GM21515 (cell line): Measurements from ENCODE around the gene IMPA2.

ENCODE experiments used
- ATAC-seq: cut with Tn5 transposase; IDR thresholded peaks from one replicate; pipeline ENCODE4 v1.9.1; 2021; ENCODE audit not compliant: unreplicated experiment

Gene IMPA2

DNA sequence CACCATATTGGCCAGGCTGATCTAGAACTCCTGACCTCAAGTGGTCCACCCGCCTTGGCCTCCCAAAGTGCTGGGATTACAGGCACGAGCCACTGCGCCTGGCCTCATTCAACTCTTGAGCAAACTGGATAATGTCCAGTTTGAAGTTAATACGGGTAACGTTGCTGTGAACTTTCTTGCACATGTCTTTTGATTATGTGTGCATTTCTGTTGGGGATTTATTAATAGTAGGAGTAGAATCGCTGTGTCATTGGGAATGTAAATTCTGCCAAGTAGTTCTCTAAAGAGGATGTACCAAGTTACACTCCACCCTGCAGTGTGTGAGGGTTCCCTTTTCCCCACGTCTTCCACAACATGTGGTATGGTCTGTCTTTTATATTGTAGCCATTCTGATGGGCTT, 6.2 kb downstream of the IMPA2 start:
- no peak for ATAC-seq

DNA sequence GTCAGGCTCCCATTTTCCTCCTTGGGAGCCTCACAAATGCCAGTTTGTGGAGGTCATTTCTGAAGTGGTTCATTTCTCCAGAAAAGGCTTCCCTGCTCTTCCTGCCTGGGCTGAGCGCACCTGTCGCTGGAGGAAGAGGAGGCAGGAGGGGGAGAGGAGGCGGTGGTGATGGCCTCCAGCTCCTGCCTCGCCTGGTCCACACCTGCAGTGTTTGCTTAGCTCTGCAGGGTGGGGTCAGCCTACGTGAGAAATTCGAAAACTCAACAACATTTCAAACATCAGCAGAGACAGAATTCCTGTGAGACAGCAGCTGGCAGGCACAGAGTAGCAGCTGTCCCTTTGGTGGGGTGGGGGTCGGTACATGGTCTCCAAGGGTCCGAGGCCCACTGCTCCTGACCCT, 7.9 kb downstream of the IMPA2 start:
- ATAC-seq = no peak

DNA sequence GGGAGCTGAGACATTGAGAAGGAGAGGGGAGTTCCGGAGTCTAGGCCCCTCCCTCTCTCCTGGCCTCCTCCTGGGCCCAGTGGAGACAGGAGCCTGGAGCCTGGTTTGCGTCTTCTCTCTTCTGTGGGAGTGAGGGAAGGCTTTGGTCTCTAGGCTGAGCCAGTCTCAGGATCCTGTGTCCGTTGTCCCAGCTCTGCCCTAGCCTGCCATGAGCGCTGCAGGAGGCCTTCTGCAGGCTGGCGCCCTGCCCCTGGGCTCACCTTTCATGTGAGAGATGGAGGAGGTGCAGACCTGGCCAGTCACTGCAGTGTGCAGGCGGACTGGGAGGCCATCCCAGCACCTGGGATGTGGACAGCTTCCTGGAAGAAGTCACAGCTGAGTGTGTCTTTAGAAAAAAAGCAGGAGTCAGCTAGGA, 8.7 kb downstream of the IMPA2 start:
- no peak for ATAC-seq

DNA sequence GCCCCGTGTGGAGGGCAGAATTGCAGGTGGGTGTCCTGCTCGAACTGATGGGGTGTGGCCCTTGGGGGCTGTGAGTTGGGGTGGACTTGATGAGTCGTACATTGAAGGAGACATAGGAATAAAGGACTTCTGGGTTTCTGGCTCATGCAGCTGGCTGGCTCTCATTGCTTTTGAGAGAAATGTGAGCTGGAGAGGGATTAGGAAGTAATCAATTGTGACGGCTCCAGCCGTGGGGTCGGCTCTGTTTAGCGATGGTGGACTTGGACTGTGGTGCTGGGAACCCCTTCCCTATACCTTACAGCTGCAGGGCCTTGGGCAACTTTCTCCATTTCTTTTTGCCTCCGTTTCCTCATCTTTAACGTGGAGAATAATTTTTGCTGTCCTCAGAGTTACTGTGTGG, 9.2 kb downstream of the IMPA2 start:
- ATAC-seq = no peak

DNA sequence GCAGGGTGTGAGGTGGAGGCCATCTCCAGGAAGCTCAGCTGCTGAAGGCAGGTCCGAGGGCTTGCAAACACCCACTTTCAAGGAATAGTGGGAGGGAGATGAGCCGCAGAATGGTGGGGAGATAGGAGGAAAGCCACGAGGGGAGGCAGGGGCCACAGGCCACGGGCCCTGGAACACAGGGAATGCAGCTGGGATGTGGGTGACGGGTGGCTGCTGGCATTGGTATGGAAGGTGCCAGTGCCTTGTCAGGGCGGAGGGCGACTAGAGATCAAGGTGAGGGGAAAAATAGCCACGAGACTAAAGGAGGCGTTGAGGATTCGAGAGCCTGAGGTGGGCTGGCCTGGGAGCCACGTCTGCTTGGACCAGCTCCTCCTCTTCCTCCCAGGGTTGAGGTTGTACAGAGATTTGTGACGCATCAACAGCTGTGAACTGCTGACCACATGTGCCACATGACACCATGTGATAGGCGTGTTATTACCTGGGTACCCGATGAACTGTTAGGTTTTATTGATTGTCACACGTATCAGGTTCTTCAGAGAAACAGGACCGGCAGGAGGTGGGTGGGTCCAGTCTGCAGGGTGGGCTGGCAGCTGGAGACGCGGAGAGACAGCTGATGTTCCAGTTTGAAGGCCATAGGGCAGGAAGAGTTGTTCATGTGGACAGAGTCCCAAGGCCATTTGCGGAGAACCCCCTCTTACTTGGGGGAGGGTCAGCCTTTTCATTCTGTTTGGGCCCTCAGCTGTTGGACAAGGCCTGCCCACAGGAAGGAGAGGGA, 9.9 kb downstream of the IMPA2 start:
- no peak for ATAC-seq

DNA sequence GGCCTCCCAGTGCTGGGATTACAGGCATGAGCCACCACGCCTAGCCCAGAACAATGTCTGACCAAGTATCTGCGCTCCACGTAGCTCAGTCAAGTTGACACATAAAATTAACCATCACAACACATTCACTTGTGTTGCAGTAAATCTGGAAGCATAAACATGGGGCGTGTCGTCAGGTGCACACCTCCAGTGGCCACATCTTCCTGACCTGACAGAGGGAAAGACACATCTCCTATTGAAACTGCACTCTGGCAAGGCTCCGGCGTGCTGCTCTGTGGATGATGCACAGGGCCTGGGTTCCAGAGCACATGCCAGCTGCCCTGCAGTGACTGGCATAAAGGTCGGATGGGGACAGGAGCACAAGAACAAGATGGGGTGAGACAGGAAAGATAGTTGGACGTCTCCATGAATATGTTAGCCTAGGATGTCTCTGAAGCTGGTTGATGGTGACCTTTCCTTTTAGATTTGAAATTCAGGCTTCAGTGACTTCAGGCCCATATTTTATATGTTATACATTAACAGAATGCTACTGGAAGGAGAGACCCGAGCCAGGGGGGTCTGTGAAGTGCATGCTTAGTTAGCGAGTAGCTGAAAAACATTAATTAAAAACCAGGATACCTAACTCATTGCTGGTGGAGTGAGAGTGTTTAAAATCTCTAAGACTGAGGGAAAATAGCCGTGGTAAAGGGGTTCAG, 10.9 kb downstream of the IMPA2 start:
- no peak for ATAC-seq

DNA sequence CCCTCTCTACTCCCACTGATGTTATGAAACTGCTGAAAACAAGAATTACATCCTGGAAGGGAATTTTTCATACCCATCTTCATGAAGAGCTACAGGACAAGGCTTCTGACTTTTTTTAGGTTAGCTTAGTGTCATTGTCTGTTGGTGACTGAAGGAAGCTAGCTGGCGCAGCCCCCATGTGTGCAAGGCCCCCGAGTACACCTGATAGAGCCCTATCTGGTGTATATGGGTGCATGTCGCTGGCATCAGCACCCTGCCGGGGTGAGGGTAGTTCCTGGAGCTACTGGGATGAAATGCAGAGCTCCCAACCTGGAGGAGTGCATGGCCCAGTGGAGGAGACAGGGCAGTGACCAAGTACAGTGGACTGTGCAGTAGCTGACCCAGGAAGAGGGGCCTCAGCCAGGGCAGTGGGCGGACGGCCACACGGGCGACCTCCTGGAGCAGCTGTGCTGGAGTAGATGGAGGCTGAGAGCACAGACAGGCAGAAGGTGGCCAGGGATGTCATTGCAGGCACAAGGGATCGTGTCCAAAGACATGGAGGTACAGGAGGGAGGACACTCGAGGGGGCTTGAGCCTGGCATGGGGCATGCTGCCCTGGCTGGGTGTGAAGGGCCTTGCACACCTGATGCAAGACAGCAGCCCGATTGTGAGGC, 12.1 kb downstream of the IMPA2 start:
- no peak for ATAC-seq

DNA sequence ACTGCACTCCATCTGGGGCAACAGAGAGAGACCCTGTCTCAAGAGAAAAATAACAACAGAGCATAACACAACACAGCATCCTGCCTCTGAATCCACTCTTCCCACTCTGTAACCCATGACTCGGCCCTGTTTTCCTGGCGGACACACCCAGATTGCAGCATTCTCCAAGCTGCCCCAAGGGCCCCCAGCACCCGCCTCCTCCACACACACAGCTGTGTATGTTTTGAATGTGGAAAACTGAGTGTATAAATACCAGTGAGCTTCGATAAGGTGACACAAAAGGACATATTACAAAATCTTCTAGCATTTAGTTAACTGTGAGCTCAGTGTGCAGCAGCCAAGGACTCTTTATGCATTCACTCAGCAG, 13.0 kb downstream of the IMPA2 start:
- ATAC-seq = no peak

DNA sequence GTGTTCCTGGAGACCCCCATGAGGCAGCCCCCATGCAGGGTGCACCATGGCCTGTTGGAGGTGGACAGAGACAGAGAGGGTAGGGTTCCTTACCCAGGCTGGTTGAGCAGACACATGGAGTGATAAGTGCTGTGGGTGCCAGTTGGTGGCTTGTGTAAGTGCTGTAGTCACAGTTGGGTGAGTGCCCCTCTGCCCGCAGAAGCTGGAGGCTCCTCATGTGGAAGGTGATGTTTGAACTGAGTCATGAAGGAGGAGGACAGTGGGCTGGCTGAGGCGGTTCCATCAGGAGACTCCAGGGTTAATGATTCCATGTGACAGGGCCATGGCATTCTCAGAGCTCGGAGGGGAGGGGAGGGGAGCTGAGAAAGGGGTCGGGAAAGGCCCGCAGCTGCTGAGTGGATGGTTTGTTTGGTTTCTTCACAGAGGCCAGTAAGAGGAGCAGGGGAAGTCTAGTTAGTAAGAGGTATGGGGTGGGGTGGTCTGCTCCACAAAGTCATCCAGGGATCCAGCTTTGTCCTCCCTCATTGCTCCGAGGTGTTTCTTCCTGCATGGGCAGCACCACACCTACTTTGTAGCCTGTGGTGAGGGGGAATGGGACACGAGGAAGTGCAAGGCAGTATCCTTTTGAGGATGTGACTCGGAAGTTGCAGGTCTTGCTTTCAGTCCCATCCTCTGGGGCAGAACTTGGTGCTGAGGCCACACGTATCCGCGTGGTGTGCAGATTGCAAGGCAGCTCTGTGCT, 13.6 kb downstream of the IMPA2 start:
- ATAC-seq = no peak

DNA sequence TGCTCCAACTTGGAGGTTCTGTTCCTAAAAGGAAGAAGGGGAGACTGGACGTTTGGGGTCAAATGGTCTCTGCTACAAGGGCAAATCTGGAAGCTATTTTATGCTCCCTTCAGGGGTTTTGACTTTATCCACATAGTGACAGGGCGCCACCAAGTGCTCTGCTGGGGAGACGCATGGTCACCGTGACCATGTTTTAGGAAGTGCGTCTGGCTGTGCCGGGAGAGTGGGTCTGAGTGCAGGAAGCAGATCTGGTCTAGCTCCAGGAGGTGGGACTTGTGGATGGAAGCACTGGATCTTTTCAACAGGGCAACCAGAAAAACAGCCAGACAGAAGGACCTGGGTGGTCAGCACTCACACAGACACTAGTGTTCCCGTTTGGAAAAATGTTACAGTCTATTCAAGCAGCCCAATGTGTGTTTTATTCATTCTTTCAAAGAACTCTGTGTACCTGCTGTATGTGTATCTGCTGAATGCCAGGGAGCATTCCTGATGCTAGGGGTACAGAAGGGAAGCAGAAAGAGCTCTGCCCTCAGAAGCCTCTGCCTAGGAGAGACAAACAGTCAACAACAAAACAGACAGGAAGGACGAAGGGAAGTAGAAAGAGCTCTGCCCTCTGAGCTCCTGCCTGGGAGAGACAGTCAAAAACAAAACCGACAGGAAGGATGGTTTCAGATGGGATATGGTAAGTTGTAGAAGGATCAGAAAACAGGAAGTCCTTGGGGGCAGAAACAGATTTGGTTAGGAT, 14.3 kb downstream of the IMPA2 start:
- ATAC-seq = peak; percentile 80

DNA sequence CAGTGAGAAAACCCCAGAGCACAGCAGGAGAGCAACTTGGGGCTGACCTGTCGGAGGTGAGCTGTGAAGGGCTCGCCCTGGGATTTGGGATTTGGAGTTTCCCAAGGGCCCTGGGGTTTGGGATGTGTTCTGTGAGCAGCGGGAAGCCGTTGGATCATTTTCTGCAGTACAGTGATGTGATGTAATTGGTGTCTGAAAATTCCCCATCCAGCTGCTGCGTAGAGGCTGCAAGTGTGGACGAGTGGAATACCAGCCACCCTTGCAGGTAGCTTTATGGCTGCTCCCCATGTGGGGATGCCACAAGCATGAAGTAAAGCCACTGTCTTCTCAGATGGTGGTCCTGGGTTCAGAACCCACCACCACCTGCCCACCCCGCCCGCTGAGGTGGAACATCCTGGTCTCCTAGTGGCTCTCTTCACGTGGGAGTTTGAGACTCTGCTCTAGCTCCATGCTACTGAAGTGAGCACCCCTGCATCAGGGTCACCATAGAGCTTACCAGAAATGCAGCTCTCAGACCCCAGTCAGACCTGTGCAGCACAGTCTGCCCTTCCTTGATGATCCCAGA, 15.0 kb downstream of the IMPA2 start:
- no peak for ATAC-seq

DNA sequence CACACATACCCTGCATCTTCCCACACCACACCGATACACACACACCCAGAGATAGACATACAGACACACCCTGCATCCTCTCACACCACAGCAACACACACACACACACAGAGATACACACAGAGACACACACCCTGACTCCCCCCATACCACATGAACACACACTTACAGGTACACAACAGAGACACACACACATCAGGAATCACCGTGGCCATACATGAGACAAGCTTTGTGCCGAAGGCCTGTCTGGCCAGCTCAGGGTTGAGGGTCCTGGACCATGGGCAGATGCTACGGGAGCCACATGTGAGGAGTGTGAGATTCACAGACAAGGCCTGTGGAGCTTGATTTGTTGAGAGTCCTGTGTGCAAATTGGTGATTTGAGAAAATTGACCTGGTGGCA, 15.6 kb downstream of the IMPA2 start:
- ATAC-seq = no peak

DNA sequence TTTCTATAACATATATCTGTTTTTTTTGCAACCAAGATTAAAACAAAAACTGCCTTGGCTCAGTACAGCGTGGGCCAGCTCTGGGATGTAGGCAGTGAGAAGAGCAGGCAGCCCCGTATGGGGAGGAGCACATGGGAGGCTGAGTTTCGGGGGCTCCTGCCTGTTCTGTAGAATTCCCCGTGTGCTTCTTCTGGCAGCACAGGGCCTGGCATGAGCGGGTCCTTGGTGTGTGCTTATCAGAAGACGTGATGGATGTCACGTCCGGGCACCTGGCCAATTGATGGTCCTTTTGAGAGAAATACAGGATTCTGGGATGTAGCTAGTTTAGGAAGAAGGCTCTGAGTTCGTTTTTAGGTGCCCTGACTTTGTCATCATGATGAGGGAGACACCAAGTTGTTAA, 16.2 kb downstream of the IMPA2 start:
- ATAC-seq = no peak

DNA sequence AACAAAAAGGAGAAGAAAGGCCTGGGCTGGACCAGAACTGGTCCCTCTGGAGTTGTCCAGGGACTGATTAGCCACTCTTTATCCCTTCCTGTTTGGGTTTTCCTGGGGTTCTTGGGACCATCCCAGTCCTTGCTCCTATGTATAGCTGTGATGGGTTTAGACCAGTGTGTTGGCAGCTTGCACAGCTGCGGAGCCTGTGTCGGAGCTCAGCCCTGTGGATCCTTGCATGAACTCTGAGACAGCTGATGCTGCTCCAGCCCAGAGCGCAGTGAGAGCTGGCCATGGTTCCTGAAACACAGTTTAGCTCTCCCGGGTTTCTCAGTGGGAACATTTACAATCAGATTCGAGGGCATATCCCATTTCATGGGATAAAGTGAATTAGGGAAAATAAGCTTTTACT, 16.9 kb downstream of the IMPA2 start:
- ATAC-seq = no peak

DNA sequence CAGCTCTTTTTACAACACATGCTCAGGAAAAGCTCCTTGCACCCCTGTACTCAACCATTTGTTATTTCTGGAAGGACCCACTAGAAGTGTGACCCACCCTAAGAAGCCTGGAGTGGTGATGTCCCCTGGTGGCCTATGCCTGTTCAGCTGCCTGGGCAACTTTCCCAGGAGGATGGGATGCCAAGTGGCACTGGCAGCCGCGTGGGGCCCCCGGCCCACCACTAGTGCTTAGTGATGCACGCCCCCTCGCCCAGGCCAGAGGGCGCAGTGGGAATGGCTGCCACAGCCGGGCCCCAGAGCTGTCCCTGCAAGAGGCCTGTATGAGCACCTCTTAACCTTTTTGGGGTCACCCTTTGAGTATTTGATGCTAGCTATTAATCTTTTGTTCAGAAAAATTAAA, 18.1 kb downstream of the IMPA2 start:
- no peak for ATAC-seq

DNA sequence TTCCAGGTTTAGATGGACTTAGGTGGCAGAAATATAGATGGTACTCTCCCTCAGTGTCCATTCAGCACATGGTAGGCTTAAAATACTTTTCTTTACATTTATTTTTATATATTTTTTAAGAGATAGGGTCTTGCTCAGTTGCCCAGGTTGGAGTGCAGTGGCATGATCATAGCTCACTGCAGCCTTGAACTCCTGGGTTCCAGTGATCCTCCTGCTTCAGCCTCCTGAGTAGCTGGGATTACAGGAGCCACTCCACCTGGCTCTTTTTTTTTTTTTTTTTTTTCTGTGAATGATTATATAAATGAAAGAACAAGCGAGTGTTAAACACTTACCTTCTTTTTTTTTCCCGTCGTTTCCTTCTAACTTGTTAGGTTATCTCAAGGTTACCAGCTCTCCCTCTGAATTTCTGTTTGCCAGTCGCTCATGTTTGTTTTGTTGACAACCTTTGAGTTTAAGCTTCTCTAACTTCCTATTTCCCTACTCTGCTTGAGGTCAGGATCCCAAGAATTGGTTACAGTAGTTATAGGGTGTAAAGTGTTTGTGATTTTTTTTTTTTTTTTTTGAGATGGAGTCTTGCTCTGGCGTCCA, 18.9 kb downstream of the IMPA2 start:
- ATAC-seq = no peak

DNA sequence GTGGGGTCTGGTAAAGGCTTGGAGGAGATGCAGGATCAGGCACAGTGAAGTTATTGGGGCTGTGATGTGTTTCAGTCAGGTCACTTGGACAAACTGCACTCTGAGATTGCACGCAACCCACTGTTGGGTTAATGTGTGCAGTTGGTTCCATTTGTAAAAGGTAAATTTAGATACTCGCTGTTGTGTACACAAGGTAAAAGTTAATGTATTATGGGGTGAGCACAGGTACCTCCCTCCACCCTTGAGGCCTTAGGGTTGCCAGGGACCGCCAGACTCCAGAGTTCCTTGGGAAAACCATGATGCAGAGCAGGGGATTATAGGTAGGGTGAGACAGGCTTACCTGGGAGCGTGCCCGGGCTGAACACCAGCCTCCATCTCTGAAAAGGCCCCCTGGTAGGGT, 20.1 kb downstream of the IMPA2 start:
- no peak for ATAC-seq

DNA sequence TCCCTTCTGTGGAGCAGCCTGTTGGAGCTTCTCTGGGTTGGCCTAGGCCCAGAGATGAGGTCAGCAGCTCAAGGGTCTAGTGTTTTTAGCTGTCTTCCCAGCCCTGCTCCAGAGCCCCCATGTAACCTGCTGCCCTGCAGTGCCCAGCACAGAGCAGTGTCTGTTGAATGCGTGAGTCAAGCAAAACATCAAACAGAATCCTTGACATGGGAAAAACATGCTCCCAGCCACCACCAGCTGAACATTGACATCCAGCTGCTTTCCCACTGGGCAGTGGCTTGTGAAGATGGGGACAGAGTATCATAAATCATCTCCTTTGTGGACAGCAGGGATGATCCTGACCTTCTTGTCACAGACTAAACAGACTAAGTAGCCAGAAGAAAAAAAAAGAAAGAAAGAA, 22.6 kb downstream of the IMPA2 start:
- no peak for ATAC-seq

DNA sequence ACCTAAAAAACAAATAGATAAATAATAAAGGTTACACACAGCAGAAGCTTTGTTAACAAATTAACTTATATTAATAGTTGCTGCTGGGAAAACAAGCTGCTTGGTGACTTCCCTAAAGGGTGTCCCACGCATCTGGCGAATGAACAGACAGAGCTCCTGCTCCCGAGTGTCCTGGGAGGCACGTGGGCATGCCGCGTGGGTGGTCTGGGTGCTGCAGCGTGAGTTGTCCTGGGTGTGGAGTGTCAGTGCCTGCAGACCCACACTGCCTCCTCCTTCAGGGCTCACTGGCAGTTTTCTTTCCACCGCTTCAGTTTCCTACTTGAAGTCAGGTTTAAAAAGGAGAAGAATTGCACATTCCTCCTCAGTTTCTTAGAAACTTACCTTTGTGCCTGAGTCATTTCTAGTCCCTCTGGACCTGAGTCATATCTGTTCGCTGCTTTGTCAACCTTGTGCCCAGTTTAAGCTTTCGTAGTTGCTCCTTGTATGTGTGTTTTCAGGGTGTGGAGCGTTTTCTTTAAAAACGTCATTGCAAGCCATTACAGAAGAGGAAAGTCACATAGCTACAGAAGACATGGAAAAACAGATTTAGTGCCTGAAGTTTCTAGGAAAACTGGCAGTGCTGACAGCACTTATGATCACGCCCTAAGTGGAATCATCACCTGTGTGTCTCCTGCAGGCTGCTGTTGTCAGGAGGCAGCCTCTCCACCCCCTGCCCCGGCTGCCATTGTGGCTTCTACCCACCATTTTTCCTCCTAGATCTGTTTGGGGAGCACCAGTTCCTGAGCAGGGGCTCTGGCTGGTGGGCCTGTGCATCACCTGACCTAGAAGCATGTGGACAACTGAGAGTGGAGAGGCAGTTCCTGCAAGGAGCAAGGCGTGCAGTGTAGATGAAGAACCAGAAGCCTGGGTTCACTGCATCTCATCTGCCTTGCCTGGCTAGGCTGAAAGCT, 24.5 kb downstream of the IMPA2 start:
- ATAC-seq = no peak
